Measurements from ENCODE around the gene SLC9A9. TPM values are rescaled to one million over a fixed set of nuclear protein-coding genes. Genes with fewer than 3 reads are reported as not detected.

Gene SLC9A9
- total and polyA plus RNA-seq, 9 of the 15 experiments (the other 6 are each of a cell fraction or from before 2014, with no cell fraction given): 0.03 to 0.13 TPM; not detected in 7

GRCh38 chr3:143763564-143764162, 84.6 kb downstream of the SLC9A9 start:
- H3K9me1 ChIP-seq (ENCODE audit: control insufficient read depth, insufficient read depth, low read length): no peaks in the 10 kb centered on the region
- H3K27me3 ChIP-seq (ENCODE audit: control insufficient read depth in 2 of 2, insufficient read depth in 2 of 2, low read length in 2 of 2): no peaks in the 10 kb centered on the region
- ChIA-PET POLR2A (no interaction called here), CTCF (ENCODE audit: low intra/inter-chr PET ratio) (interaction anchor here (0.7 to 1.1 kb wide), 3 partner anchors 12 to 935 kb away, joined by 3 read pairs; no protein-coding TSS in a partner anchor)
- no peak overlapping the region for H3K9ac ChIP-seq (ENCODE audit: insufficient read depth in 1 of 2, low read depth in 2 of 2, low read length in 2 of 2)
- BruUV-seq (replicated peaks): no TSS peak
- peak in 1 of 4 experiments; percentile 15 for DNase-seq (ENCODE audit: extremely low read depth in 1 of 4, low spot score in 3 of 4)
- no peaks in the 10 kb centered on the region for H3K79me2 ChIP-seq (ENCODE audit: control insufficient read depth, insufficient read depth, low read length)
- H3K4me1 ChIP-seq (replicated peaks in 1 of 2; ENCODE audit: control insufficient read depth in 2 of 2, insufficient read depth in 2 of 2, low read length in 2 of 2): no peaks in the 10 kb centered on the region
- H3K4me2 ChIP-seq (ENCODE audit: insufficient read depth, low read length): no peak overlapping the region
- intact Hi-C loops (cut with micrococcal nuclease): no loop called here
- FAIRE-seq: no peak
- H3K36me3 ChIP-seq (ENCODE audit: control insufficient read depth, insufficient read depth, low read length): no peaks in the 10 kb centered on the region
- in situ Hi-C loops (cut with MboI): no loop called here
- H4K20me1 ChIP-seq (replicated peaks; ENCODE audit: control insufficient read depth, insufficient read depth, low read length): no peaks in the 10 kb centered on the region
- H3K27ac ChIP-seq (ENCODE audit: extremely low read depth, low read depth, low read length): no peak overlapping the region
- H3K9me3 ChIP-seq (replicated peaks; ENCODE audit: control insufficient read depth, insufficient read depth, low read depth, low read length): no peaks in the 10 kb centered on the region
- H2AFZ ChIP-seq (ENCODE audit: low read depth, low read length): no peak overlapping the region
- TF ChIP-seq REST (IDR thresholded peaks at IDR 0.05; ENCODE audit: borderline replicate concordance): peak; percentile 21; the same call in 1 of the 2 replicates
- TF ChIP-seq REST (CRISPR knock-in tag; IDR thresholded peaks at IDR 0.05; ENCODE audit: low read depth): no peak
- TF ChIP-seq SAP30 (IDR thresholded peaks at IDR 0.05; ENCODE audit: borderline replicate concordance, insufficient read depth, low read depth, low read length, poor library complexity, severe bottlenecking): no peak
- peak in 1 of 3 experiments; percentile 37; a peak in 2 of 6 replicates for TF ChIP-seq CTCF (IDR thresholded peaks at IDR 0.05 in 2 of 3, conservative IDR thresholded peaks at IDR 0.05 in 1 of 3; ENCODE audit: insufficient read depth in 2 of 3, low read depth in 1 of 3, low read length in 3 of 3)
- TF ChIP-seq STAT5A (IDR thresholded peaks at IDR 0.05; ENCODE audit: borderline replicate concordance, low read length): no peak
- TF ChIP-seq RBBP5 (IDR thresholded peaks at IDR 0.05; ENCODE audit: borderline replicate concordance, insufficient read depth, low read length, poor library complexity, severe bottlenecking): no peak
- peak; percentile 27 to 42; a peak in 3 of 4 replicates for TF ChIP-seq RAD21 (CRISPR knock-in tag; conservative IDR thresholded peaks at IDR 0.05 in 1 of 2, IDR thresholded peaks at IDR 0.05 in 1 of 2)
- ATAC-seq: peak; percentile 33; the same call in 1 of the 3 replicates
- no peak overlapping the region for H3K4me3 ChIP-seq
